HAP-1 (cell line): Measurements from ENCODE around the gene RGS10.
A peak's percentile ranks its signal among the peaks of the same experiment; 100 is the strongest.
"Not testable (repeated sequence)": the region's sequence is repeated elsewhere in the genome, so short reads cannot be mapped to it uniquely, and the experiment has no call there.

Source experiments
- DNase-seq, 2 experiments: peaks; one replicate each; pipeline ENCODE4 v3.0.0-alpha.2; 2016 to 2020; ENCODE audit warnings: low spot score in 2 of 2
- H3K27me3 ChIP-seq: fragments of 250-450 bp; sonication (Bioruptor Pico); 2 replicates; pipeline ENCODE4 v1.5.1; 2020; ENCODE audit warnings: low read depth, mild to moderate bottlenecking, moderate library complexity
- H3K36me3 ChIP-seq: fragments of 250-450 bp; sonication (Bioruptor Pico); replicated peaks from 2 replicates; pipeline ENCODE4 v1.5.1; 2020; ENCODE audit warnings: mild to moderate bottlenecking
- H3K4me1 ChIP-seq: fragments of 250-450 bp; sonication (Bioruptor Pico); 2 replicates; pipeline ENCODE4 v1.5.1; 2020; ENCODE audit warnings: mild to moderate bottlenecking
- H3K4me3 ChIP-seq: fragments of 250-450 bp; sonication (Bioruptor Pico); 2 replicates; pipeline ENCODE4 v1.5.1; 2020; ENCODE audit warnings: mild to moderate bottlenecking, moderate library complexity
- H3K9me3 ChIP-seq: fragments of 250-450 bp; sonication (Bioruptor Pico); 2 replicates; pipeline ENCODE4 v1.5.1; 2020; ENCODE audit warnings: mild to moderate bottlenecking, moderate library complexity
- in situ Hi-C: fragments of 300-500 bp; cut with MboI; formaldehyde crosslinking; loops from 3 replicates; pipeline ENCODE4 v1.14.3; 2020; ENCODE audit warnings: low sequenced_read_pairs, inconsistent platforms, mixed read lengths

Gene RGS10

GRCh38 chr10:119542357-119542987, at the start of gene RGS10:
Gene RGS10, minus strand, starts transcription at chr10:119542719. Its CDS starts 81 bp downstream, at chr10:119542638.
- in situ Hi-C loops: no loop called here
- H3K4me3 ChIP-seq: peak within 1 kb of the TSS; percentile 69
- H3K27me3 ChIP-seq: no peaks in the 10 kb centered on the region
- no peaks in the 10 kb centered on the region for H3K9me3 ChIP-seq
- peak; percentile 86 to 90 for DNase-seq
- H3K36me3 ChIP-seq: no peaks in the 10 kb centered on the region
- H3K4me1 ChIP-seq: peaks cover 20% of the 10 kb centered on the region

- in situ Hi-C loops: loop anchor here (25.0 kb wide), 1 partner anchor 526 kb away; no protein-coding TSS in a partner anchor
- peaks cover 40% of the 10 kb centered on the region for H3K36me3 ChIP-seq
- peaks cover 10% of the 10 kb centered on the region; the same call in 1 of the 2 replicates for H3K4me1 ChIP-seq
Measured at GRCh38 chr10:119588071-119588470, 45.6 kb upstream of the RGS10 start.

DNA sequence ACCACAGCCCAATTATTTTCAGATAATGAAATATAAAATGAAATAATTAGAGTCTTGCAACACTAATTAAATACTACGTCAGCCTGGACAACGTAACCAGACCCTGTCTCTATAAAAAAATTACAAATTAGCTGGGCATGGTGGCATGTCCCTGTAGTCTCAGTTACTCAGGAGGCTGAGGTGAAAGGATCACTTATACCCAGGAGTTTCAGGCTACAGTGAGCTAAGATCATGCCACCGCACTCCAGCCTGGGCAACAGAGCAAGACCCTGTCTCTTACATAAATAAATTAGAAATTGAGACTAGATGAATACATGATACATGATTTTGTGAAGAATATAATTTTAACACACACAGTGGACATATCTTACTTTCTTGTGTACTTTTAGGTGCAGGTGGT, 35.8 kb upstream of the RGS10 start:
- Histone ChIP-seq H3K27me3 (no peaks in the 10 kb centered on the region), H3K36me3 (peaks cover 78% of the 10 kb centered on the region), H3K4me3 (no peak overlapping the region), H3K9me3 (no peaks in the 10 kb centered on the region), H3K4me1 (no peaks in the 10 kb centered on the region)
- in situ Hi-C loops: loop anchor here (25.0 kb wide), 1 partner anchor 516 kb away; no protein-coding TSS in a partner anchor
- no peak for DNase-seq

More at GRCh38 chr10:119588071-119588470, 45.6 kb upstream of the RGS10 start:
- no peaks in the 10 kb centered on the region for H3K9me3 ChIP-seq
- H3K4me3 ChIP-seq: no peak overlapping the region
- no peaks in the 10 kb centered on the region for H3K27me3 ChIP-seq
- no peak for DNase-seq

GRCh38 chr10:119575991-119576390, 33.5 kb upstream of the RGS10 start:
- no peak overlapping the region for H3K4me3 ChIP-seq
- in situ Hi-C loops: loop anchor here (25.0 kb wide), 1 partner anchor 514 kb away; no protein-coding TSS in a partner anchor
- H3K27me3 ChIP-seq: no peaks in the 10 kb centered on the region
- no peaks in the 10 kb centered on the region for H3K4me1 ChIP-seq
- peaks cover 65% of the 10 kb centered on the region for H3K36me3 ChIP-seq
- H3K9me3 ChIP-seq: no peaks in the 10 kb centered on the region
- no peak for DNase-seq

DNA sequence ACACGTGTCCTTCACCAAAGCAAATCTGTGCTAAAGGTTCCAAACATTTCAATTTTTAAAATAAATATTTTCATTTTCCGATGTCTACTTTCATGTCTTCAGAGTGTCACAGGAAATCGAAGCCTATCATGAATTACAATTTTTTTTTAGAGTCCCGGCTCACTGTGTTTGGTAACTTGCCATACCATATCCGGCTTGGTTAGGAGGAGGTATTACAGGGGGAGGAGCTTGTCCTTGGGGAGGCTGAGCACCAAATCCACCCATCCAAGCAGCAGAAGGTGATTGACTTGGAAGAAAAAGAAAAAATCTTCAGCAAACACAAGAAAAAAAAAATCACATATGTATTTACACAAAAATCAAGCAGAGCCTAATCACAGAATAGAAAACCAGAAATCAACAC, 33.0 kb upstream of the RGS10 start:
- H3K4me3 ChIP-seq: no peak overlapping the region
- no peaks in the 10 kb centered on the region for H3K27me3 ChIP-seq
- DNase-seq: no peak
- in situ Hi-C loops: loop anchor here (25.0 kb wide), 1 partner anchor 513 kb away; no protein-coding TSS in a partner anchor
- H3K36me3 ChIP-seq: peaks cover 65% of the 10 kb centered on the region
- no peaks in the 10 kb centered on the region for H3K9me3 ChIP-seq
- H3K4me1 ChIP-seq: no peaks in the 10 kb centered on the region

DNA sequence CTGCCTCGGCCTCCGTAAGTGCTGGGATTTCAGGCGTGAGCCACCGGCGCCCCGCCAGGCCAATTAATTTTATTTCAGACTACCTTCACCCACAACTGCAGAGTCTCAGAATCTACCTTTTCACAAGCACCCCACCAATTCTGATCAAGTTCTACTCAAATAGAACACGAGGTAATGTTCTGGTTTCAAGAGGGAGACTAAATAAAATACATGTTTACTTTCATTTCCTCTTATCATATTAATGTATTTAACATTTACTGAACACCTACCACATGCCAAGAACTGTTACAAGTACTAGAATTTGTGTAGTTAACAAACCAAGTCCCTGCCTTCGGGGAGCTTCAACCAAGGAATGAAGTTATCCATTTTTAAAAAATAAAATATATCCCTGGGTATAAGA, 25.5 kb upstream of the RGS10 start:
- no peak overlapping the region for H3K4me3 ChIP-seq
- no peaks in the 10 kb centered on the region for H3K9me3 ChIP-seq
- in situ Hi-C loops: no loop called here
- no peaks in the 10 kb centered on the region for H3K4me1 ChIP-seq
- no peak for DNase-seq
- peaks cover 6% of the 10 kb centered on the region for H3K36me3 ChIP-seq
- no peaks in the 10 kb centered on the region for H3K27me3 ChIP-seq

- no peaks in the 10 kb centered on the region for H3K9me3 ChIP-seq
- no peaks in the 10 kb centered on the region for H3K36me3 ChIP-seq
- no peak overlapping the region for H3K4me3 ChIP-seq
- DNase-seq: no peak
- no peaks in the 10 kb centered on the region for H3K4me1 ChIP-seq
- in situ Hi-C loops: no loop called here
- H3K27me3 ChIP-seq: no peaks in the 10 kb centered on the region
Measured at GRCh38 chr10:119562097-119562496, 19.6 kb upstream of the RGS10 start.

DNA sequence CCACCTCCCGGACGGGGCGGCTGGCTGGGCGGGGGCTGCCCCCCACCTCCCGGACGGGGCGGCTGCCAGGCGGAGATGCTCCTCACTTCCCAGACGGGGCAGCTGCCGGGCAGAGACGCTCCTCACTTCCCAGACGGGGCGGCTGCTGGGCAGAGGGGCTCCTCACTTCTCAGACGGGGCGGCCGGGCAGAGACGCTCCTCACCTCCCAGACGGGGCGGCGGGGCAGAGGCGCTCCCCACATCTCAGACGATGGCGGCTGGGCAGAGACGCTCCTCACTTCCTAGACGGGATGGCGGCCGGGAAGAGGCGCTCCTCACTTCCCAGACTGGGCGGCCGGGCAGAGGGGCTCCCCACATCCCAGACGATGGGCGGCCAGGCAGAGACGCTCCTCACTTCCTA, 17.0 kb upstream of the RGS10 start:
- H3K27me3 ChIP-seq, H3K4me3 ChIP-seq, H3K9me3 ChIP-seq, DNase-seq, H3K36me3 ChIP-seq, in situ Hi-C loops, H3K4me1 ChIP-seq: not testable (repeated sequence)

DNA sequence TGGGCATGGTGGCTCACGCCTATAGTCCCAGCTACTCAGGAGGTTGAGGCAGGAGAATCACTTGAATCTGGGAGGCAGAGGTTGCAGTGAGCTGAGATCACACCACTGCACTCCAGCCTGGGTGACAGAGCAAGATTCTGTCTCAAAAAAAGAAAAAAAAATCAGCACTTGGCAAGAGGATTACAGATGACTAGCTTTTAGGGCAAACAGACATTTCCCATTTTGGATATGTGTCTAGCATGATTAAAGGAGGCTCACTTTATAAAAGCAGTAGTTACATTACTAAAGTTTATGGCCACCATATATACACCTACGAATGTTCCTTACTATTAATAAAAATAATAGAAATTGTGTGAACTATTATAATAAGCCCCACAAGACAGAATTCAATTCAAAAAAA, 13.6 kb upstream of the RGS10 start:
- H3K36me3 ChIP-seq, H3K9me3 ChIP-seq, H3K27me3 ChIP-seq, H3K4me1 ChIP-seq, in situ Hi-C loops, DNase-seq, H3K4me3 ChIP-seq: not testable (repeated sequence)

- Histone ChIP-seq H3K4me1 (no peaks in the 10 kb centered on the region), H3K9me3 (no peaks in the 10 kb centered on the region), H3K36me3 (no peaks in the 10 kb centered on the region), H3K4me3 (no peak overlapping the region), H3K27me3 (0 out of 2 replicates have a peak, but pooled peaks cover 3% of the 10 kb centered on the region)
- in situ Hi-C loops: no loop called here
- DNase-seq: no peak
Measured at GRCh38 chr10:119555178-119555784, 12.8 kb upstream of the RGS10 start.

DNA sequence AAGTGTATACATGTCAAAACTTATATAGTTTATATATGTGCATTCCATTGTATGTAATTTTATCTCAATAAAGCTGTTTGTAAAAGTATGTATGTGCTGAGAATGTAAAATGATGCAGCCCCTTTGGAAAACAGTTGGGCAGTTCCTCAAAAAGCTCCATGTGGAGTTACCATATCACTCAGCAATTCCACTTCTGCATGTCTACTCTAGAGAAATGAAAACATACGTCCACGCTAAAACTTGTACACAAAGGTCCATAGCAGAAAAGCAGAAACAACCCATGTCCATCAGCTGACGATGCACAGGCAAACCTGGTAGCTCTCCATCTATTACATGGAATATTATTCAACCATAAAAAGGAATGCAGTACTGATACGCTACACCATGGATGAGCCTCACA, 8.3 kb upstream of the RGS10 start:
- no peaks in the 10 kb centered on the region for H3K36me3 ChIP-seq
- H3K27me3 ChIP-seq: peaks cover 7% of the 10 kb centered on the region; the same call in 1 of the 2 replicates
- DNase-seq: no peak
- H3K4me3 ChIP-seq: no peak overlapping the region
- in situ Hi-C loops: no loop called here
- H3K4me1 ChIP-seq: peaks cover 5% of the 10 kb centered on the region; the same call in 1 of the 2 replicates
- no peaks in the 10 kb centered on the region for H3K9me3 ChIP-seq

- H3K27me3 ChIP-seq: peaks cover 7% of the 10 kb centered on the region; the same call in 1 of the 2 replicates
- no peak overlapping the region for H3K4me3 ChIP-seq
- in situ Hi-C loops: no loop called here
- no peak for DNase-seq
- H3K4me1 ChIP-seq: peaks cover 5% of the 10 kb centered on the region; the same call in 1 of the 2 replicates
- no peaks in the 10 kb centered on the region for H3K9me3 ChIP-seq
- no peaks in the 10 kb centered on the region for H3K36me3 ChIP-seq
Measured at GRCh38 chr10:119549247-119549999, 6.9 kb upstream of the RGS10 start.

DNA sequence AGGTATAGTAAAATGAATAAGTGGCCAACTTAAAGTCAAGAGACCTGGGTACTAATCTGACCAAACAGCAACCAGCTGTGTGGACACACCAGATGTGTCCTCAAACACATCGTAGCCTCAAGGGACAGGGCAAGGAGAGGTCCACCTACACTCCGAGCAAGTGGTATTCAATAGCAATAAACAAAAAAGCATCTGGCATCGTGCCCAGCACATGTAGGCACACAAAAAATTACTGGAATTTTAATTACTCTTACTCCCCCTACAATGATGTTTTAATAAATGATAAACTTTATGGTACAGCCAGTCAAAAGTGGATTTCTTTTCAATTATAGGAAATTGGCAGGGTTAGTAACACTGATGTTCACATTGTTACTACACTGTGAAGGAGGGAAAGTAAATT, 3.5 kb upstream of the RGS10 start:
- Histone ChIP-seq H3K4me1 (peaks cover 15% of the 10 kb centered on the region), H3K36me3 (no peaks in the 10 kb centered on the region), H3K27me3 (peaks cover 3% of the 10 kb centered on the region; the same call in 1 of the 2 replicates), H3K4me3 (no peak overlapping the region), H3K9me3 (no peaks in the 10 kb centered on the region)
- peak in 1 of 2 experiments; percentile 53 for DNase-seq
- in situ Hi-C loops: no loop called here

- in situ Hi-C loops: no loop called here
- no peak overlapping the region for H3K4me3 ChIP-seq
- DNase-seq: no peak
- H3K36me3 ChIP-seq: no peaks in the 10 kb centered on the region
- peaks cover 20% of the 10 kb centered on the region for H3K4me1 ChIP-seq
- H3K27me3 ChIP-seq: peaks cover 3% of the 10 kb centered on the region; the same call in 1 of the 2 replicates
- H3K9me3 ChIP-seq: no peaks in the 10 kb centered on the region
Measured at GRCh38 chr10:119545310-119545709, 2.8 kb upstream of the RGS10 start.
